ENCODE results near the gene GNL2. TPM values are rescaled to one million over a fixed set of nuclear protein-coding genes. Genes with fewer than 3 reads are reported as not detected.

Gene GNL2
- 37.3 and 47.4 TPM in 2 replicates for total RNA-seq

DNA sequence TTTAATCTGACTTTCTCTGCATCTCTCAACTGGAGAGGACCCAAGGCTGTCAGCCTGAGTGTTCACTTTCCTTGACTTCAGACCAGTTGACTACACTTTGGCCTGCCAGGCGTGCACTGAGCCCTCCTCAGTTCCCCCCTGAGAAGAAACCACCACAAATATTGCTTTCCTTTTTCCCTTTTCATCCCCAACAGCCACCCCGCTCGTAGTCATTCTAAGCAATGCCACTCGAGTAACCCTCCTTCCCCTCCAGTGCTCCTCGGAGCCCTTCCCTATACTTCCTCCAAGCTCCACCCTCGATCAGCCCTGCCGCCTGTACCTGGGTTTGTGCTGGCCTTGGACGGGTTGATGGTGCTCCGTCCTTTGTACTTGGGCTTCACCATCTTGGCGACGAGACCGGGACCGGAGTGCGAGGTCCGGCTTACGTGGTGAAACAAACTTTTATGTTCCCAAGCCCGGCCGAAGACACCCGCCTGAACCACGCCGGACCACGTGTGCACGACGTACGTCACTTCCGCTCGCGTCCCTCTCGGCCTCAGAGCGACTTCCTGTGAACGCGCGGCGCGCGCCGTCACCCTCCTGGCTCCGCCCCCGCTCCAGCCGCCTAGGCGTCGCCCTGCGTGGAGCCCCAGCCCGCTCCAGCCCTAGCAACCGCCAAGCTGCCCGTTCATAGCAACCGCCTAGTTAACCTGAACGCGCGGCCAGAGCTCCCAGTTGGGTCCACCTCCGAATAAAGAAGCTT, at the start of gene GNL2:
Gene GNL2, minus strand, starts transcription at position 498 of the 742 bp plus-strand sequence. Its CDS starts 115 bp downstream, at position 383.
- DNase-seq (ENCODE audit: low read depth in 2 of 2) = peak; percentile 98 to 99

DNA sequence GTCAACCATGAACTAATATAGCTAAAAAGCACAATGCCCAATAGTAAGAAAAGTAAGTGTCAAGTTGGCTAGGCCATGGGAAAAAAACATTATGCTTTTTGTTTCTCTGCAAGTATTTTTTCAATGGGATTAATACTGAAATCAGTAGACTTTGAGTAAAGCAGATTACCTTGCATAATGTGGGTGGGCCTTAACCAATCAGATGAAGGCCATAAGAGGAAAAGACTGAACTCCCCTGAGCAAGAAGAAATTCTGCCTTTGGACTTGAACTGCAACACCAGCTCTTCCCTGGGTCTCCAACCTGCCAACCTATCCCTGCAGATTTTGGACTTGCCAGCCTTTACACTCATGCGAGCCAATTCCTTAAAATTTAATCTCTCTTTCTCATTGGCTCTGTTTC, 45.3 kb upstream of the GNL2 start:
- no peak for DNase-seq (ENCODE audit: low read depth in 2 of 2)

DNA sequence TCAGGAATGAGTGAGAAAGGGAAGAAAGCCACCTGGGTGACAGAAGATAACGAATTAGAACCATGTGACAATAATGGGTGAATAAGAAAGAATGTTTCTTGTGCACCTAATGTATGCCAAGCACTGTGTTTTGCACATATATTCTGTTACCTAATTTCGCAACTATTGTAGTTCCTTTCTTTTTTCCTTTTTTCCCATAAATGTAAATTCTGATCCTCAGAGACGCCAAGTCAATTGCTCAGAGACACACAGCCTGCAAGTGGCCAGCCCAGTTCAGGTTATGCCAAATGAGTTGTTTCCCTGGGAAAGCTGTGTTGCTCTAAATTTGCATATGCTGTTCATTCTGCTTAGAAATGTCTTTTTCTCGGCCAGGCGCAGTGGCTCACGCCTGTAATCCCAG, 40.7 kb upstream of the GNL2 start:
- no peak for DNase-seq (ENCODE audit: low read depth in 2 of 2)

DNA sequence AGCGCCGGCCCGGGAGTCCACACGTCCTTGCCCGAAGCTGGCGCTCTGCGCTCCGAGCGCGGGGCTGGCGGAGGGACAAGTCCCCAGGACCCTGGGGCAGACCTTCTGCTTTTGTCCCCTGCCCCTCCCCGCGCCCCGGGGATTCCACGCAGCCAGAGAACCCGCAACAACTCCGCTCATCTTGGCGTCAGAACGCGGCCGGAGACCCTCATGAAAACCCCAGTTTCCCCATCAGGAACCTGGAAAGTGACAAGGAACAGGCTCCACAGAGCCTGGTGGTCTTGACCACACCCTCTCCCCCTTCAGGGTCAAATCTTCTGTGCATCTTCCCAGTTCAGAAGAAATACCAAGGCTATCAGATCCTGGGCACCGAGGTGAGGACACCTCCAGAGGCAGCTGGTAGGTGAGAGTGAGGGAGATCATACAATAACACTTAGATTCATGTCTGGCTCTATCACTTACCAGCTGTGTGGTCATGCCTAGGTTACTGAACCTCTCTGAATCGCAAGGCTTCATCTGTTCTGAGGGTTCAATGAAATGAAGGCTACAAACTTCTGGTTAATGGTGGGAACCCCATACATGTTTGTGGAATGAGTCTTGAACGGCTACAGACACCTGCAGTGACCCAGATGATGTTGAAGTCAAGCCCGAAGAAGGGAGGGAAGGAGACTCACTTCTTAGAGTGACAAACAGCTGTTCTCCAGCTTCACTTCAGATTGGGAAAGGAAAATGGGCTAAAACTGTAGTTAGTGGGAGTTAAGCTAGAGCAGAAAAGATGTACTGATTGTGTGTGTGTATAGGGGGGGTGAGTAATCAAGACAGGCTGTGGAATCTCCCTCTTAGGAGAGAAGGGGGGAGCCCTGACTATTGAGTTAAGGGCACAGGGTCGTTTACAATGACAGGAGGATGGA, 39.5 kb upstream of the GNL2 start:
- DNase-seq (ENCODE audit: low read depth in 2 of 2) = no peak

DNA sequence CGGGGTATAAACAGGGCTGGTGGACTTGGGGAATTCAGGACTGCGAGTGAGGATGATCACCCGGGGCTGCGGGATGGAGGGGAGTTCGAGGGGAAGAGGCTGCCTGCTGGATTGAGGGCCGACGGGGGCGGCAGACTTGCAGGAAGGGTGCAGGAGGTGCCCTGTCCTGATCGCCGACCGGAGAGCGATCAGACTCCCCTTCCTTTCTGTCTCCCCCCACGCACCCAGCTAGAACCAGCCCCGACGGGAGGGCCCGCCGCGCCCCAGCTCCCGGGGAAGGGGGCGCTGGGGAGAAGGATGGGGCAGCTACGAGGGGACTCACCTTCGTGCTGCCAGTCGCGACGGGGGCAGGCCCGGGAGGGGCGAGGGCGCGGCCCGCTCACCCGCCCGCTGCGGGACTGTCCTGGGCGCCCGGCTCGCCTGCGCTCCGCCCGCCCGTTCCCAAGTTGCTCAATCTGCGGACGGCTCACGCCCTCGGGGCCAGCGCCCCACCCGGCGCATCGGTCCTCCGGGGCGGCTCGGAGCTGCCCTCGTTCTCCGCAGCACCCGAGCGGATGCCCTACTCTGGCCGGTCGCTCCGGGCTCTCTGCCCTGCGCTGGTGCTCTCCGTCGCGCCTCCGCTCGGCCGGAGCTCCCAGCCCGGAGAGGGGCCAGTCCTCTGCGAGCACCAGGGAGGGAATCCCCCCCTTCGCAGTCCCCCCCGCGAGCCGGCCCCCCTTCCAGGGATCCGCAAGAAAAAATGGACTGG, 38.7 kb upstream of the GNL2 start, which contains the start of gene RSPO1:
Gene RSPO1, minus strand, starts transcription at position 649 of the 748 bp plus-strand sequence. CDS start 5,231 bp downstream, outside the sequence.
- DNase-seq (ENCODE audit: low read depth in 2 of 2) = no peak

DNA sequence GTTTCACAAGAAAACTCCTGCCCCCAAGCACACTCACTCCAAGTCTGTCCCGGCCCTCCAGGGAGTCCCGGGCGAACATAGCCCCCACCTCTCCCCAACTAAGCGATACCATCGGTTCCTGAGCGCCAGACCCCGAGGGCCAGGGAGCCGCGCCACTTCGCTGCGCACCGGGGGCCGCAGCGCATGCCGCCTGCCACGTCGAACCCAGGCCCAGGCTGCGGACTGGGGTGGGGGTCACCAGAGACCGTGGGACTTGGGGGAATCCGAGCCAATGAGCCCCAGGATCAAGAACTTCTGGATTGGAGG, 38.2 kb upstream of the GNL2 start:
- DNase-seq (ENCODE audit: low read depth in 2 of 2) = no peak

DNA sequence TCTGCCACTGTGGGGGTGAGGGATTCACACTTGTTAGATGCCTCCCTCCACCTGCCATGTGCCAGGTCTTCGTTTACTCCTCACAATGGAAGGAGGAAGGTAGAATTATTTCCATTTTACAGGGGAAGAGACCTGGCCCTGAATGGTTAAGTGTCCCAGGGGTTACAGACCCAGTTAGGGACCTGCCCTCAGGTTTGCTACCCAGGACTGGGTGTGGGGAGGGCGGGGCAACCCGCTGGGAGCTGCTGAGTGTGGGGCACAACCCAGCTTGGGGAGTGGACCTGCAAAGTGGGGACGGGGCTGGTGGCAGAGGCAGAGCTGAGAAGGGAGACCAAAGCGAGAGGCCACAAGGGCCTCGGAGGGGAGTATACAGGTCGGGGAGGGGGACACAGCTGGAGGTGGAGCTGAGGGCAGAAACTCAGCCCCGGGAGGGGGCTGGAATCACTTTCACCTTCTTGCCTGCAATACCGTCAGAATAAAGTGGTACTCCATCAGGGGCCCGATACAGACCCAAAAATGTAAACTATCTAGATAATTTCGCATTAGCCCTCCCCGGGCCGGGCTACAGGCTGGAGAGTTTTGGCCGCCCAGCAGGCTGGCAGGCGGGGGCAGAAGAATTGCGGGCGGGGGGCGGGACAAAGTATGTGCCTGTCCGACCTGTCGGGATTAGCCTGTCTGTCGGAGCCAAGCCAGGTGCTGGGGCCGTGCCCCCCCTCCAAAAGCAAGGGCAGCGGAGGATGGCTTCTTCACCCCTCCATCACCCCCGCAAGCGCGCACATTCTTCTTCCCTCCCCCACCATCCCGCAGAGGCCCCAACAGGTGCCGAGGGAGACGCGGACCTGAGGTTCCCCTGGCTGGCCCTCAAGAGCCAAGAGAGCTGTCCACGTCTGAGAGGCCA, 37.6 kb upstream of the GNL2 start:
- no peak for DNase-seq (ENCODE audit: low read depth in 2 of 2)

DNA sequence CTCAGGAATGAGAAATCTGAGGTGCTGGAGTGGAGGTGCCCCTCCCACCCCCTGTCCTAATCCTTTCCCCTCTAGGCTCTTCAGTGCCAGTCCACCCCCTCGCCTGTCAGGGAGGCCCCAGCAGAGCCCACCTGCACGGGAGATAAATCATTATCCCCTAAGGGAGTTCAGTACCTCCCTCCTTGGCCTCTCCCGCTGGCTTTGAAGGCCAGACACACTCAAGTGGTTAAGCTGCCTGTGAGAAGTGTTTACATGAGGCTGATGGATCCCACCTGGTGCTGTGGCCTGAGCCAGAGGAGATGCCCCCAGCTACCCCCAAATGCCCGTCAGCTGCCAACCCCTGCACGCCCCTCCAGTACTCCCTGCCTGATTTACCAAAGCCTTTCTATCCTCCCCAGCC, 35.3 kb upstream of the GNL2 start:
- no peak for DNase-seq (ENCODE audit: low read depth in 2 of 2)

DNA sequence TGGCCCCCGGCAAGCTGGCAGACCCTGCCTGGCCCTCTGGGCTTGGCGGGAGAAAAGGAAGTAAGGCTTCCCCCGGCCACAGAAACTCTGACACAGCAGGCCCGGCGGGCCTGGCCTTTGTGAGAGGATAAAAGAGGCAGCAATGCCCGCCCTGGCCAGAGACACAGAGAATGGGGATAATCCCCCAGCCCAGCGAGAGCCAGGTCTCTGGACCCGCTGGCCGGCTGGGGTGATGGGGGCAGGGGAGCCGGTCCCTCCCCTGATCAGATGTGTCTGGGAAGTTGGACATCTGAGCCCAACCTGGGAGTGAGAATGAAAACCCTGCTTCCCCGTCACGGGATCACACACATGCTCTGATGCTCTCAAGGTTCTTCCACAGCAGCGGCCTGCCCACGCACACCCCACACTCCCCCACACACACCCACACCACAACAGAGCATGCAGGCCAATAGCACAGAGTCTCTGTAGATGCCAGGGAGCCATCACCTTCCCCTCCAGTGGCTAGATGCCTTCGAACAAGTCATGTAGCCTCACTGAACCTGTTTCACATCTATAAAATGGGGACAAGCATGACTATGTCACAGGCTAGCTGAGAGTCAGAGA, 34.8 kb upstream of the GNL2 start:
- DNase-seq (ENCODE audit: low read depth in 2 of 2) = no peak

DNA sequence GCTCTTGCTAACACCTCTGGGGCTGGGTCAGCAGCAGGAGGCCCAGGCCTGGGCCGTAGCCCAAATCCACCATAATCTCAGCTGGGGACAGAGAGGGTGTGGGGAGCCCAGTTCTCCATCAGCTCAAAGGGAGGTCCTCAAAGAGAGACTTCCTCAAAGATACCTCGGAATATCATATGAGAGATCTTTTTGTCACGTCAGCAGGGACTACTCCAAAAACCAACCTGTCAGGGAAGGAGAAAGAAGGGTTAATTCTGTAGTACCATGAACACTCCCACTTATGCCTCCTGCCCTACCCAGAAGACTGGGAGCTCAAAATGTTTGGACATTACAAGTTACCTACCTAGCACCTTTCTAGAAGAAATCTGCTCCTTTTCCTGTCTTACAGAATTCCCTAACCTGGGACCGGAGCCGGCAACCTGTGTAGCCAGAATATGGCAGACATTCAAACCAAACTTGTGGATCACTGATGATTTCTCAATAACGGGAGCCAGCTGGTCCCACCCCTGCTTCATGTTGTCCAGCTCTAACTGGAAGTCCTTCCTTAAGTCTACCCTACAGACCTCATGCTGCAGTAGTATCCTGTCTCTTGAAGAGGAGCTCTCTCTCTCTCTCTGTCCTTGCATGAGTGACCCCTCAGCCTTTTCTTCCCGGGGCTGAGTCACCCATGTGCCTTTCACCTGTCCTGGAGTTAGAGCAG, 34.1 kb upstream of the GNL2 start:
- no peak for DNase-seq (ENCODE audit: low read depth in 2 of 2)

DNA sequence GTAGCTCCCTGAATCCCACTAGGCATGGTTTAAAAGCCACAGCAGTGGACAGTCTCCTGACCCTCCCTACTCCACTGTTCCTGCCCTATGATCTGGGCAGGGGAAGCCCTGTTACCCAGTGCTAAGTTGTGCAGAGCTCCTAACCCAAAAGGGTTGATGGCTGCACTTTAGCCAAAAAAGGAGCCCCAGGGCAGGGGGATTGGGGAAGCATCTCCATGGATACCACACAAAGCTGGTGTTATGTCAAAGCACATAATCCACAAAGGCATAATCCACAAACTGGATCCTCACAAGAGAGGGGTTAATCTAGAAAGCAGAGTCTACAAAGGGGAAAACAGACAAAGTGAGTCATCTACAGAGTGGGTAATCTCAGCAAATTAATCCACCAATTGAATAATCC, 33.3 kb upstream of the GNL2 start:
- no peak for DNase-seq (ENCODE audit: low read depth in 2 of 2)

DNA sequence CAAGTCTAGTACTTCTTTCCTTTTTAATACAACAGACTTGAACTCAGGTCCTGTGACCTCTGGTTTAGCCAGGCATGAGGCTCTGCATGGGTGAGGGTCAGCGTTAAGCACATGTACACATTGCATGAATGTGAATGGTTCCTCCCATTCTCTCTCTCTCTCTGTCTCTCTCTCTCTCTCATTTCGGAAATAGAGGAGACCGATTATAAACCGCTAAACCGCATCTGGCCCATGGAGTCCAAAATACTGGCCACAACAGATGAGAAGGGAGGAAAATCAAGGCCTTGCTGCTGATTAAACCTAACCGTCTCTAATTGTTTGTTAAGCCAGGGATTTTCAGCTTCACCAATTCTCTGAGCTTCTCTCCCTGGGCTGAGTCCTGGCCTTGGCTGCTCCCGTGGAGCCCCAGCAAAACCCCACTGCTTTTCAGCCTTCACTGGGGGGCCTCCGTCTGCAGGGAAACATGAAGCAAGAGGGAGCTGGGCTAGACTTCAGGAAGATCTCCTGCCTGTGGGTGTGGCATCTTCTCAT, 32.4 kb upstream of the GNL2 start:
- no peak for DNase-seq (ENCODE audit: low read depth in 2 of 2)

DNA sequence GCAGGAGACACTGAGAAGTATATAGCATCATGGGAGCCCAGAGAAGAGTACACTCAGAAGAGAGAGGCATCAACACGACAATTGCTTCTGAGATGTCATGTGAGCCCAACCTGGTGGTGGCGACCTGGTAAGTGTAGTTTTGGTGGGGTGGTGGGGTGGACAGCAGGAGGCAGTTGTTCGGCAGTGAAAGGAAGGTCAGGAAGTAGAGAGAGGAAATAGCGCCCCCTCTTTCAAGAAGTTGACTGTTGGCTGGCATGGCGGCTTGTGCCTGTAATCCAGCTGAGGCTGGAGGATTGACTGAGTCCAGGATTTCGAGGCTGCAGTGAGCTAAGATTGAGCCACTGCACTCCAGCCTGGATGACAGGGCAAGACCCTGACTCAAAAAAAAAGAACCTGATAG, 26.4 kb upstream of the GNL2 start:
- DNase-seq (ENCODE audit: low read depth in 2 of 2) = no peak

DNA sequence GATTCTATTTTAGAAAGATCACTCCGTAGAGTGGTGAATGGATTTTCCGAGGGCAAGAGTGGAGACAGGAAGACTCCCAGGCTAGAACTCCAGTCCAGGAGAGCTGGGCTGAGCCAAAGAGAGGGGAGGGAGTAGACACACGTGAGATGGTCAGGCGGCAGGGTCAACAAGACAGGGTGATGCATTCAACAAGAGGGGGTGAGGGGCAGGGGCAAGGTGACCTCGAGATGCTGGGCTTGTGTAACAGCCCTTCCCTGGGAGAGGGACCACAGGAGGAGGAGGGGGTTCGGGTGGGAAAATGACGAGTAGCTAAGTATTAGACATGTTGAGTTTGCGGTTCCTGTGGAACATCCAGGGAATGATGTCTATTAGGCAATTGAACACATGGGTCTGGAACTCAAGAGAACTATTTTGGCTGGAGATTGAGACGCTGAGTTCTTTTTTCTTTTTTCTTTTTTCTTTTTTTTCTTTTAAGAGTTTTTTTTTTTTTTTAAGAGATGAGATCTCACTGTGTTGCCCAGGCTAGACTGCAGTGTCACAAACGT, 25.7 kb upstream of the GNL2 start:
- no peak for DNase-seq (ENCODE audit: low read depth in 2 of 2)

DNA sequence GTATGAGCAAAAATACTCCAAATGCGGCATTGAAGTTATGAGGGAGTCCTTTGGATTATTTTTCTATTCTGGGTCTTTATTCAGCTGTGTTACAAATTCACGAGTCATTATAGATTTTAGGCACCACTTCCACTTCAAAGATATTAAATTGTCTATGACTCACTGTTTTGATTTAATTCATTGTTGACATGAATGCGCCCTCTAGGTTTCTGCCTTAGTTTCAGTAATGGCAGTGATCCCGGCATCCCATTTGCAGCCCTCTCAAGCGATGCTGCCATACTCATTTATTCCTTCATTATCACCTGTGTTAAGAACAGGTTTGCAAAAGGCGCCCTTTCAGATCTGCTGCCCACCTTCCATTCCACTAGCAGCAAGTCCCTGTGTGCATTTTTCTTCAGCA, 25.0 kb upstream of the GNL2 start:
- DNase-seq (ENCODE audit: low read depth in 2 of 2) = no peak

DNA sequence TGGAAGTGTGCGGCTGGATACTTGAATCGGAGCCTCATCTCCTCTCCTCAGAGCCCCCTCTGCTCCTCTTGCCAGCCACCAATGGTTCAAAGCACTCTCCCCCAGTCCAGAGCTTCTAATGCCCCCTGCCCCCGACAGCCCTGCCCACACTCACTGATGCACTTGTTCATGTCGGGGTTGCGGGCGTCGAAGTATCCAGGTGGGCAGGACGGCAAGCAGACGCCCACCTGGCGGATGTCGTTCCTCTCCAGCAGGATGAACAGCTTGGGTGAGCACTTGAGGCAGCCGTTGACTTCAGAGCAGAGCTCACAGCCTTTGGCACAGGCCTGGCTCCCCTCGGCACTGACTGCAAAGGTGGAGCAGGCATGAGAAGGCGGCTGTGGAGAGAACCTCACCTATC, 20.6 kb upstream of the GNL2 start:
- DNase-seq (ENCODE audit: low read depth in 2 of 2) = no peak

DNA sequence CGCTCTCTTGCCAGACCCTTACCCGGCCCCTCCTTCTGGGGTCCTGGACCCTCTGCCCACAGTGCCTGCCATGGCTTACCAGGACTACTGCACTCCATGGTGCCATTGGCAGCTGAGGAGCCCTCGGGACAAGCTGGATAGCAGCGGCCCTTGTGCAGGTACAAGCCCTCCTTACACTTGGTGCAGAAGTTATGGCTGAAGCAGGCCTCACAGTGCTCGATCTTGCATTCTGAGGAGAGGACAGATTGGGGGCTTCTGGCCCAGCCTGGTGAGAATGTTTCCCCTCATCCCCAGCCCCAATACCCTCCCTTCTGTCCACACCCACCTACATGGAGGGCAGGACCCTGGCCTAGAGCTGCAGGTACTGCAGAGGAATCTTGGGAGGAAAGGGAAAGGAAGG, 18.4 kb upstream of the GNL2 start:
- no peak for DNase-seq (ENCODE audit: low read depth in 2 of 2)

DNA sequence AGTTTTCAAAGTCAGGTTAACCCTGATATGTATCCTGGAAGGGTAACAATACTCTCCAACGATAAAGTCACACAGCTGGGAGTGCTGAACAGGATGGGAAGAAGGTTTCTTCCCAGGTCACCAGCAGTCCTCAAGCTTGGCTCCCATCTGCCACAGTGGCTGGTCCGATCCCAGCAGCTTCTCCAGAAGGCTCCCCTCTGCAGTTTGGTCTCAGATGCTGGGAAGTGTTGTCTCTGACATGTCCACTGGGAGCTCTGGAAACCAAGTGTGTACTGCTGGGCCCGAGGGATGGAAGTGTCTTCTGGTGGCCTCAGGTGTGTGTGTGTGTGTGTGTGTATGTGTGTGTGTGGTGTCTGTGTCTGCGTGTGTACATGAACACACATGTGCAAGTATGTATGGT, 16.4 kb upstream of the GNL2 start:
- no peak for DNase-seq (ENCODE audit: low read depth in 2 of 2)

DNA sequence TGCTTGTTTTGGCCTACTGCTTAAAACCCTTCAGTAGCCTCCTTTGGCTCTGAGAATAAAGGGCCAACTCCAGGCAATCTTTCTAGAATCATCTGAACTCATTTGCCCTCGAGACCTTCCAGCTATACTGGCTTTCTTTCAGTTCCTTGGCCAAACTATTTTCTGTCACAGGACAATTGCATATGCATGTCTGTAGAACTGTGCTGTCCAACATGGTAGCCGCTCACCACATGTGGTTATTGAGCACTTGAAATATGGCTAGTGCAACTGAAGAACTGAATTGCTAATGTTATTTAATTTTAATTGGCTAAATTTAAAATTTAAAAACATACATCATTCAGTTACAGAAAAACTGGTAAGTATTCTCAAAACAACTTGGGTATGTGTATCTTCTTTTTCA, 14.3 kb upstream of the GNL2 start:
- DNase-seq (ENCODE audit: low read depth in 2 of 2) = no peak

DNA sequence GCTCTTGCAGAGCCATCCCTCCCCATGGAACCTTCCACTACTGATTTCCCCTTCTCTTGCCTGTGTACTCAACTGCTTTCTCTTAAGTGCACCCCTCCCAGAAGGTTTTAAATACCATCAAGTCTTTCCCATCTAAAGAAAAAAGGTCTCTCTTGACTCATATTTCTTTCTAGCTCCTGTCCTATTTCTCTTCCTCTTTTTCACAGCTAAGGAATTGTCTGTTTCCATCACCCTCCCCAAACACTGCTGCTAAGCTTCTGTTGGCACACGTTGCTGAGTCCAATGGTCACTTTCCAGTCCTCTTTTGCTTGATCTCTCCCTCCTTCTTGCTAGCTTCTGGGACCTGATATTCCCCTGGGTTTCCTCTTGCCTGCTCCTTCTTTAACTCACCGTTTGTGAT, 13.3 kb upstream of the GNL2 start:
- DNase-seq (ENCODE audit: low read depth in 2 of 2) = no peak

Measured in lung microvascular endothelial cell (primary cell).